ENCODE measurements around the gene ATF6.

Gene ATF6

GRCh38 chr1:161858271-161858670, 92.2 kb downstream of the ATF6 start:
- in situ Hi-C loops (cut with HindIII; ENCODE audit: low sequenced_read_pairs), result no loop called here
- DNase-seq (ENCODE audit: low read depth, low spot score), result no peak
- no peak overlapping the region for H3K4me3 ChIP-seq (ENCODE audit: low read depth, low read length)
- TF ChIP-seq, protein P1, sequence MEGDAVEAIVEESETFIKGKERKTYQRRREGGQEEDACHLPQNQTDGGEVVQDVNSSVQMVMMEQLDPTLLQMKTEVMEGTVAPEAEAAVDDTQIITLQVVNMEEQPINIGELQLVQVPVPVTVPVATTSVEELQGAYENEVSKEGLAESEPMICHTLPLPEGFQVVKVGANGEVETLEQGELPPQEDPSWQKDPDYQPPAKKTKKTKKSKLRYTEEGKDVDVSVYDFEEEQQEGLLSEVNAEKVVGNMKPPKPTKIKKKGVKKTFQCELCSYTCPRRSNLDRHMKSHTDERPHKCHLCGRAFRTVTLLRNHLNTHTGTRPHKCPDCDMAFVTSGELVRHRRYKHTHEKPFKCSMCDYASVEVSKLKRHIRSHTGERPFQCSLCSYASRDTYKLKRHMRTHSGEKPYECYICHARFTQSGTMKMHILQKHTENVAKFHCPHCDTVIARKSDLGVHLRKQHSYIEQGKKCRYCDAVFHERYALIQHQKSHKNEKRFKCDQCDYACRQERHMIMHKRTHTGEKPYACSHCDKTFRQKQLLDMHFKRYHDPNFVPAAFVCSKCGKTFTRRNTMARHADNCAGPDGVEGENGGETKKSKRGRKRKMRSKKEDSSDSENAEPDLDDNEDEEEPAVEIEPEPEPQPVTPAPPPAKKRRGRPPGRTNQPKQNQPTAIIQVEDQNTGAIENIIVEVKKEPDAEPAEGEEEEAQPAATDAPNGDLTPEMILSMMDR (IDR thresholded peaks at IDR 0.05; ENCODE audit: low read depth, low read length), result no peak

GRCh38 chr1:161863549-161863948, 97.4 kb downstream of the ATF6 start:
- in situ Hi-C loops (cut with HindIII; ENCODE audit: low sequenced_read_pairs), result no loop called here
- no peak for DNase-seq (ENCODE audit: low read depth, low spot score)
- no peak overlapping the region for H3K4me3 ChIP-seq (ENCODE audit: low read depth, low read length)
- TF ChIP-seq, protein P1 (IDR thresholded peaks at IDR 0.05; ENCODE audit: low read depth, low read length), result no peak

GRCh38 chr1:161864577-161864976, 98.5 kb downstream of the ATF6 start:
- peak; percentile 66 for DNase-seq (ENCODE audit: low read depth, low spot score)
- in situ Hi-C loops (cut with HindIII; ENCODE audit: low sequenced_read_pairs), result no loop called here
- TF ChIP-seq, protein P1 (IDR thresholded peaks at IDR 0.05; ENCODE audit: low read depth, low read length), result peak; percentile 61
- H3K4me3 ChIP-seq (ENCODE audit: low read depth, low read length), result no peak overlapping the region

- DNase-seq (ENCODE audit: low read depth, low spot score), result no peak
- in situ Hi-C loops (cut with HindIII; ENCODE audit: low sequenced_read_pairs), result no loop called here
- H3K4me3 ChIP-seq (ENCODE audit: low read depth, low read length), result no peak overlapping the region
- TF ChIP-seq, protein P1 (IDR thresholded peaks at IDR 0.05; ENCODE audit: low read depth, low read length), result no peak
These were observed 100.1 kb downstream of the ATF6 start for GRCh38 chr1:161866241-161866640.

DNA sequence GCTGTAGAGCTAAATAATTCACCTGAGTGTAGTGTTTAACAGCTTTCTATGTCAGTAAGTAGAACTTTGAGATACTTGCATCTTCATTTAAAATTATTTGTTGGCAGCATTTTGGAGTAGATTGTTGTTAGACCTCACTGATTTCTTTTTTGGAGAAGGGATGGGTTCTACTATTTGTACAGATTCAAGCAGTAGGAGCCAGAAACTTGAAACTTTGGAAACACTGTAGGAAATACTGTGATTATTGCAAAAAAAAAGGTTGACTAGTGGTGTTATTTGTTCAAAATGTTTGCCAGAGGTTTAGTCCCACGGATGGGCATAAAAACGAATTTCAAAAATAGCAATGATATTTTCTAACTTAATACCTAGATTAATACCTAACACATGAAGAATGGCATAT, 102.7 kb downstream of the ATF6 start:
- TF ChIP-seq, protein P1 (IDR thresholded peaks at IDR 0.05; ENCODE audit: low read depth, low read length), result no peak
- in situ Hi-C loops (cut with HindIII; ENCODE audit: low sequenced_read_pairs), result no loop called here
- H3K4me3 ChIP-seq (ENCODE audit: low read depth, low read length), result no peak overlapping the region
- DNase-seq (ENCODE audit: low read depth, low spot score), result no peak

- in situ Hi-C loops (cut with HindIII; ENCODE audit: low sequenced_read_pairs), result no loop called here
- no peak overlapping the region for H3K4me3 ChIP-seq (ENCODE audit: low read depth, low read length)
- DNase-seq (ENCODE audit: low read depth, low spot score), result no peak
- TF ChIP-seq, protein P1 (IDR thresholded peaks at IDR 0.05; ENCODE audit: low read depth, low read length), result no peak
These were observed 103.2 kb downstream of the ATF6 start for GRCh38 chr1:161869291-161869690.

DNA sequence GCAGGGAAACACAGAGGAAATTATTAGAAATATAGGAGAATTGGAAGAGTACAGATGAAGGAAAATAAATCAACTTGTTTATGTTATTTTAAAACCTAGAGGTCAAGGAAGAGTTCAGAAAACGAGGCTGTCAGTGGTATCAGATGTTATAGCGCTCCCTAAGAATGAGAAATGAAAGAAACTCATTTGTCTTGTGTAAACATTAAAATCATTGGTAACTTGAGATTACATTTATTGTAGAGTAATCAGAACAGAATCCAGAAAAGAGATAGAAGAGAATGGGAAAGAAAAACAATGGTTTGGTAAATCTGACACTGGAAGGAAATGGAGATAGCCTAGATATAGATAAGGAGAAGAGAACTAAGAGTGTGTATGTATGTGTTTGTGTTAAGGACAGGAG, 106.4 kb downstream of the ATF6 start:
- in situ Hi-C loops (cut with HindIII; ENCODE audit: low sequenced_read_pairs), result no loop called here
- no peak for DNase-seq (ENCODE audit: low read depth, low spot score)
- TF ChIP-seq, protein P1 (IDR thresholded peaks at IDR 0.05; ENCODE audit: low read depth, low read length), result no peak
- no peak overlapping the region for H3K4me3 ChIP-seq (ENCODE audit: low read depth, low read length)
